Cortex of kidney (tissue), 1 donor: ENCODE results near the gene RHNO1.
"Not testable (repeated sequence)": the region's sequence is repeated elsewhere in the genome, so short reads cannot be mapped to it uniquely, and the experiment has no call there.

Source experiments
- DNase-seq: peaks from one replicate; lab custom pipeline; 2025; lab: John Stamatoyannopoulos, UW

The RHNO1 gene

GRCh38 chr12:2858944-2859421 is 18.0 kb upstream of the RHNO1 start:
- no peak for DNase-seq

GRCh38 chr12:2860170-2860569 is 16.9 kb upstream of the RHNO1 start:
- no peak for DNase-seq

- no peak for DNase-seq
These were observed 14.1 kb upstream of the RHNO1 start for GRCh38 chr12:2862876-2863275.

- DNase-seq = not testable (repeated sequence)
These were observed 13.6 kb upstream of the RHNO1 start for GRCh38 chr12:2863402-2863801.

- no peak for DNase-seq
These were observed 12.8 kb upstream of the RHNO1 start for GRCh38 chr12:2864198-2864597.

- DNase-seq = not testable (repeated sequence)
These were observed 7.9 kb upstream of the RHNO1 start for GRCh38 chr12:2868986-2869632.

GRCh38 chr12:2876431-2877046 is 484 bp upstream of the RHNO1 start:
- no peak for DNase-seq

GRCh38 chr12:2877953-2878732 is 1.1 kb downstream of the RHNO1 start:
- DNase-seq = no peak

- no peak for DNase-seq
These were observed 2.8 kb downstream of the RHNO1 start for GRCh38 chr12:2879853-2880252.

GRCh38 chr12:2884810-2885209 is 7.8 kb downstream of the RHNO1 start:
- no peak for DNase-seq

GRCh38 chr12:2886768-2887450 is 9.9 kb downstream of the RHNO1 start:
- DNase-seq = no peak

- no peak for DNase-seq
These were observed 13.0 kb downstream of the RHNO1 start for GRCh38 chr12:2890001-2890387.

- DNase-seq = peak; percentile 60
These were observed 13.6 kb downstream of the RHNO1 start, which contains the start of gene TULP3 for GRCh38 chr12:2890388-2891239. Gene TULP3 (plus strand): TSS chr12:2890891. CDS start chr12:2890948, 57 bp downstream.

GRCh38 chr12:2891240-2892053 is 14.4 kb downstream of the RHNO1 start:
- no peak for DNase-seq

- DNase-seq = no peak
These were observed 15.2 kb downstream of the RHNO1 start for GRCh38 chr12:2892246-2892645.

GRCh38 chr12:2893007-2893406 is 16.0 kb downstream of the RHNO1 start:
- no peak for DNase-seq

GRCh38 chr12:2895051-2895451 is 18.0 kb downstream of the RHNO1 start:
- no peak for DNase-seq

- no peak for DNase-seq
These were observed 18.5 kb downstream of the RHNO1 start for GRCh38 chr12:2895511-2895910.

GRCh38 chr12:2897418-2897817 is 20.4 kb downstream of the RHNO1 start:
- no peak for DNase-seq

GRCh38 chr12:2900642-2901041 is 23.6 kb downstream of the RHNO1 start:
- no peak for DNase-seq
